HG03442 (cell line): ENCODE measurements around the gene AKR1A1.
A peak's percentile ranks its signal among the peaks of the same experiment; 100 is the strongest.
"Not testable (repeated sequence)": the region's sequence is repeated elsewhere in the genome, so short reads cannot be mapped to it uniquely, and the experiment has no call there.

Experiments used
- ATAC-seq: cut with Tn5 transposase; IDR thresholded peaks from one replicate; pipeline ENCODE4 v1.9.1; 2021; ENCODE audit warnings: mild to moderate bottlenecking, moderate library complexity; ENCODE audit not compliant: unreplicated experiment

AKR1A1 gene

GRCh38 chr1:45569571-45569961 lies 18.9 kb downstream of the AKR1A1 start:
- ATAC-seq: no peak

GRCh38 chr1:45569962-45570581 lies 19.4 kb downstream of the AKR1A1 start:
- peak; percentile 49 for ATAC-seq

- no peak for ATAC-seq
These were observed 20.0 kb downstream of the AKR1A1 start for GRCh38 chr1:45570631-45571030.

- no peak for ATAC-seq
These were observed 22.7 kb downstream of the AKR1A1 start for GRCh38 chr1:45573231-45573804.

GRCh38 chr1:45574105-45574626 lies 23.5 kb downstream of the AKR1A1 start:
- no peak for ATAC-seq

GRCh38 chr1:45583264-45583665 lies 32.6 kb downstream of the AKR1A1 start:
- ATAC-seq: peak; percentile 68

GRCh38 chr1:45583666-45584350 lies 33.2 kb downstream of the AKR1A1 start, which contains the start of gene NASP:
Gene NASP (plus strand): TSS chr1:45584041. CDS start chr1:45584147, 106 bp downstream.
- ATAC-seq: peak; percentile 35

GRCh38 chr1:45584351-45585109 lies 33.9 kb downstream of the AKR1A1 start:
- peak; percentile 20 for ATAC-seq

- ATAC-seq: no peak
These were observed 34.4 kb downstream of the AKR1A1 start for GRCh38 chr1:45585110-45585426.

- no peak for ATAC-seq
These were observed 35.0 kb downstream of the AKR1A1 start for GRCh38 chr1:45585496-45586075.

GRCh38 chr1:45586769-45587168 lies 36.1 kb downstream of the AKR1A1 start:
- ATAC-seq: no peak

- no peak for ATAC-seq
These were observed 39.2 kb downstream of the AKR1A1 start for GRCh38 chr1:45589861-45590260.

GRCh38 chr1:45594412-45594811 lies 43.8 kb downstream of the AKR1A1 start:
- no peak for ATAC-seq

- not testable (repeated sequence) for ATAC-seq
These were observed 46.1 kb downstream of the AKR1A1 start for GRCh38 chr1:45596765-45597164.

GRCh38 chr1:45604239-45604638 lies 53.6 kb downstream of the AKR1A1 start:
- no peak for ATAC-seq

GRCh38 chr1:45607404-45608074 lies 56.9 kb downstream of the AKR1A1 start:
- ATAC-seq: no peak

- ATAC-seq: no peak
These were observed 57.8 kb downstream of the AKR1A1 start for GRCh38 chr1:45608175-45609156.

GRCh38 chr1:45610589-45611226 lies 60.1 kb downstream of the AKR1A1 start:
- no peak for ATAC-seq
